HG02623 (cell line): ENCODE results near the gene EPM2A.
A peak's percentile ranks its signal among the peaks of the same experiment; 100 is the strongest.

Source experiments
- ATAC-seq: cut with Tn5 transposase; IDR thresholded peaks from one replicate; pipeline ENCODE4 v1.9.1; 2021; ENCODE audit warnings: moderate library complexity; ENCODE audit not compliant: unreplicated experiment

The EPM2A gene

GRCh38 chr6:145685932-145686331, 49.4 kb downstream of the EPM2A start:
- ATAC-seq, result no peak

- ATAC-seq, result no peak
Measured at GRCh38 chr6:145681965-145682364, 53.4 kb downstream of the EPM2A start.

- no peak for ATAC-seq
Measured at GRCh38 chr6:145673504-145673903, 61.8 kb downstream of the EPM2A start.

- no peak for ATAC-seq
Measured at GRCh38 chr6:145670311-145670710, 65.0 kb downstream of the EPM2A start.

GRCh38 chr6:145669627-145670034, 65.7 kb downstream of the EPM2A start:
- ATAC-seq, result no peak

- no peak for ATAC-seq
Measured at GRCh38 chr6:145668844-145669243, 66.5 kb downstream of the EPM2A start.

- ATAC-seq, result no peak
Measured at GRCh38 chr6:145660676-145661075, 74.6 kb downstream of the EPM2A start.

- ATAC-seq, result no peak
Measured at GRCh38 chr6:145656128-145656527, 79.2 kb downstream of the EPM2A start.

GRCh38 chr6:145652572-145652971, 82.7 kb downstream of the EPM2A start:
- ATAC-seq, result no peak

GRCh38 chr6:145651988-145652387, 83.3 kb downstream of the EPM2A start:
- no peak for ATAC-seq

- no peak for ATAC-seq
Measured at GRCh38 chr6:145648149-145648548, 87.2 kb downstream of the EPM2A start.

GRCh38 chr6:145647602-145648001, 87.7 kb downstream of the EPM2A start:
- no peak for ATAC-seq

GRCh38 chr6:145643760-145644159, 91.6 kb downstream of the EPM2A start:
- ATAC-seq, result no peak

GRCh38 chr6:145633981-145634627, 101.2 kb downstream of the EPM2A start:
- peak; percentile 97 for ATAC-seq

GRCh38 chr6:145632971-145633370, 102.3 kb downstream of the EPM2A start:
- ATAC-seq, result no peak

GRCh38 chr6:145631374-145631773, 103.9 kb downstream of the EPM2A start:
- ATAC-seq, result no peak

GRCh38 chr6:145630598-145630997, 104.7 kb downstream of the EPM2A start:
- no peak for ATAC-seq

GRCh38 chr6:145629478-145629877, 105.8 kb downstream of the EPM2A start:
- ATAC-seq, result no peak

- ATAC-seq, result no peak
Measured at GRCh38 chr6:145627451-145627850, 107.9 kb downstream of the EPM2A start.

- no peak for ATAC-seq
Measured at GRCh38 chr6:145626857-145627256, 108.5 kb downstream of the EPM2A start.

GRCh38 chr6:145623231-145623630, 112.1 kb downstream of the EPM2A start:
- no peak for ATAC-seq

GRCh38 chr6:145621776-145622175, 113.5 kb downstream of the EPM2A start:
- peak; percentile 65 for ATAC-seq

- no peak for ATAC-seq
Measured at GRCh38 chr6:145620088-145620487, 115.2 kb downstream of the EPM2A start.
